Stimulated activated naive B cell treated with anti-CD40 and anti-IgM and Interleukin-4, amounts not matched to agents 10 μg/mL and 1 μg/mL and 100 μg/mL, for 72 hours (primary cell): ENCODE measurements around the gene PPFIA4.

Experiments used
- ATAC-seq, 2 donors: fragments of 150-1000 bp; cut with Tn5 transposase; replicated peaks; 2 replicates each; pipeline ENCODE4 v1.10.0; 2021; ENCODE audit warnings: moderate library complexity in 1 of 2
- DNase-seq: peaks from one replicate; pipeline ENCODE4 v3.0.0; 2021
- H3K27ac Mint-ChIP-seq: one replicate; pipeline ENCODE4 v1.8.0; 2022; ENCODE audit warnings: mild to moderate bottlenecking, mixed read lengths
- H3K27me3 Mint-ChIP-seq, 2 donors: one replicate each; pipeline ENCODE4 v1.8.0; 2022; ENCODE audit warnings: mixed read lengths in 2 of 2
- H3K36me3 Mint-ChIP-seq, 2 donors: one replicate each; pipeline ENCODE4 v1.8.0; 2022; ENCODE audit warnings: mixed read lengths in 2 of 2, mild to moderate bottlenecking in 1 of 2
- H3K4me1 Mint-ChIP-seq, 2 donors: one replicate each; pipeline ENCODE4 v1.8.0; 2022; ENCODE audit warnings: mixed read lengths in 2 of 2, mild to moderate bottlenecking in 1 of 2
- H3K4me3 Mint-ChIP-seq, 2 donors: one replicate each; pipeline ENCODE4 v1.8.0; 2022; ENCODE audit warnings: mild to moderate bottlenecking in 2 of 2, mixed read lengths in 2 of 2, moderate library complexity in 1 of 2
- H3K9me3 Mint-ChIP-seq, 2 donors: one replicate each; pipeline ENCODE4 v1.8.0; 2022; ENCODE audit warnings: mixed read lengths in 2 of 2, mild to moderate bottlenecking in 1 of 2

PPFIA4 gene

DNA sequence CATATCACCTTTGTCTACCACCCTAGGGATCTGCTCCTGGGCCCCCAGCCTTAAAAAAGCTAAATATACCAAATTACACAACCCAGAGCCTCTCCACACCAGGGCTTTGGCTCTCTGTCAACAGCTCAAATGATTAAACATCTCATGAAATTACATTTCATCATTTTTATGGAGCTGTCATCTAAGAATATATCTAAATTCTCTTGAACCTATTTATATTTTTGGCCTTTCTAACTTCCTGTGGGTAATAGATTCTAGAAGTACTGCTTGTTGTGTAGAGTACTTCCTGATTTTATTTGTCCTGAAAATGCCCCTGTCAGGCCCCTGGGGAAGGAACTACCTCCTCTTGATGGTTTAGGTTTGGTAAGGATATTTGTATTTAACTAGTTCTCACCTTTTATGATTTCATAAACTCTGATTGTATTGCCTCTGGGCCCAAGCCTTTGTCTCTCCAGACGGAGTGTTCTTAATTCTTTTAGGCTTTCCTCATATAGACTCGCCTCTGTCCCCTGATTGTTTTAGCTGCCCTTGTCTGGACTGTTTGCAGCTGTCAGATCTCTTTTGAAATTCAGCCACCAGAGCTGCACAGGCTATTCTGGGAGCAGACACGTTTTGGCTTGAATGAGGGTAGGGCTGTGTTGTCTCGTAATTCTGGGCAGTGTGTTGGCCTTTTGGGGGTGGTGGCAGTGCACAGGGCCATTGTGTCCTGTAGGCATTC is 42.9 kb downstream of the PPFIA4 start:
- Mint-ChIP-seq H3K4me3 (peak overlapping the region; percentile 26 to 71), H3K9me3 (no peaks in the 10 kb centered on the region), H3K27ac (peak overlapping the region; percentile 90), H3K36me3 (no peaks in the 10 kb centered on the region), H3K27me3 (peaks cover 19 to 23% of the 10 kb centered on the region in 2 donors), H3K4me1 (peaks cover 14 to 26% of the 10 kb centered on the region in 2 donors)
- DNase-seq (no peak), ATAC-seq (peak; percentile 75 to 87)

DNA sequence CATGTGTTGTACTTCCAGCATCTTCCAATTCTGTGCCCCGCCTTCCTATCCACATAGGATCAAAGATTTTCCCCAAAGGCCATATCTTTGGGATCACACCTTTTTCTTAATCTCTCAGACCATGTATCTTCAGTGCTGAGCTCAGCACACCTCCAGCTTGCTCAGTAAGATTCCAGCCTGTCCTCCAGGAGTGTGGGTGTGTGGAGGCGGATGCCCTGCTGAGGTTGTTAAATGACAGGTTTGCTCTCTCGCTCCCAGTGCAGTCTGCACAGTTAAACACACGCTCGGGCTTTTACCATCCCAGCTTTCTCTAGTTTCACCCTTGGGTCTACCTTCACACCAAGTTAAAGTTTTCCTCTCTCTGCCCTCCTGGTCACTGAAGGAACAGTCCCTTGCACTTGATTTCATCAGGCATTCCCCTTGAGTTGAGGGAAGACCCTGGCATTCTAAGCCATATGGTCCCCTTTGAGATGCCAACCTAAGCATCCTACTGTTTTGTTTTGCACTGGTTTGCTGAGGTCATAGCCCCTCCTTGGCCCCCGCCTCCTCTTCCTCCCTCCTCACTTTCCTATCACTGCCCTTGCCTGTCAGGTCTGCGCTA is 45.8 kb downstream of the PPFIA4 start:
- Mint-ChIP-seq H3K27me3 (peaks cover 36 to 44% of the 10 kb centered on the region in 2 donors), H3K4me3 (no peak overlapping the region), H3K36me3 (no peaks in the 10 kb centered on the region), H3K4me1 (peaks cover 22 to 33% of the 10 kb centered on the region in 2 donors), H3K9me3 (no peaks in the 10 kb centered on the region), H3K27ac (no peak overlapping the region)
- ATAC-seq, result no peak
- DNase-seq, result no peak

DNA sequence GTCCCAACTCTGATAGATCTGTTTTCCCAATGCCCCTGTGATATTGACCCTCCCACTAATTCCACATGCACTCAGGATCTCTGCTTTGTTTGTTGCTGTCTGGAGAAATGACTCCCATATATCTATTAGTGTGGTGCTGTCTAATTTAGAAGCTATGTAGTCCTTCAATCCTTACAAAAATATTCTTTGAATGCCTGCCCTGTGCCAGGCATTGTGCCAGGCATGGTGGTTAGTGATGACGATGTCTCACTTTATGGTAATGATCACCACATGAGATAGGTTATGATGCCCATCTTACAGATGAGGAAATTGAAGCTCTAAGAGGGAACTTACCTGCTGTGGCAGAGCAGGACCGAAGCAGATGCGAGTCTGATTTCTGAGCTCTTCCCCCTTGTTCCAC is 46.6 kb downstream of the PPFIA4 start:
- ATAC-seq, result no peak

DNA sequence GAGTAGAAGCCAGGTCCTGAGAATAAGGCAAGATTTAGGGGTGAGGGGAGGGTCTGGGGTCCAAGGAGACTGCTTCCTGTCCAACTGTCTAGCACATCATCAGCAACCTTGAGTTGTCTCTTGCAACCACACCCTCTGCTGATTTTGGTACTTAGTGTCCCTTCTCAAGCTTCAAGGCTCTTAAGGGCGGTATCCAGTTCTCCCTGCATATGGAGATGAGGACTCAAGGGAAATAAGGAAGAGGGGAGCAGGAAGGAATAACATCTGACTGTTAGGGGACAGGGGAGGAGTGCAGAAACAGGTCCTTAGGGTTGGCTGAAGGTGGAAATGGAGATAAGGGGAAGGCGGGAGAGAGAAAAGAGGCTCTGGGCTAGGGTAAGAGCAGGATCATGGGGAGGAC is 47.2 kb downstream of the PPFIA4 start:
- no peak for DNase-seq
- Mint-ChIP-seq H3K27me3 (peaks cover 35 to 51% of the 10 kb centered on the region in 2 donors), H3K27ac (no peak overlapping the region), H3K4me1 (peaks cover 19 to 24% of the 10 kb centered on the region in 2 donors), H3K4me3 (no peak overlapping the region), H3K9me3 (no peaks in the 10 kb centered on the region), H3K36me3 (no peaks in the 10 kb centered on the region)
- ATAC-seq, result no peak

More for the DNA sequence above, 46.6 kb downstream of the PPFIA4 start:
- Mint-ChIP-seq H3K4me3 (no peak overlapping the region), H3K9me3 (no peaks in the 10 kb centered on the region), H3K27ac (peak overlapping the region; percentile 73), H3K27me3 (peaks cover 35 to 47% of the 10 kb centered on the region in 2 donors), H3K36me3 (no peaks in the 10 kb centered on the region), H3K4me1 (peaks cover 21 to 28% of the 10 kb centered on the region in 2 donors)
- DNase-seq, result no peak

DNA sequence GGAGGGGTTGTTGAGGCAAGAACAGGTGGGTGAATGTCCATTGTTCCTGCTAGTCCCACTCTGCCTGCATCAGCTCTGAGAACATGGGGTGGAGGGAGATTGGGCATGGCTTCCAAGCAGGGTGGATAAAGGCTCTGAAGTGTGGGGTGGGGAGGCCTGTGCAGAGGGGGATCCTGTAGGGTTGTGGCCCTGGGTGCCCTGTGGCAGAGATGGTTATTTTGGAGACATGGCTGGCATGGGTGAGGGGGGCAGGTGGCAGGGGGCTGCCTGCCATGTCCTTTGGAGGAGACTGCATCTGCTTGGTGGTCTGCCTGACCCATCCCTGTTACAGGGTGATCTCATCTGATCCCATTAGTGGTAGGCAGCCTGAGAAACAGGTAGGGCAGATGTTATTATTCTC is 48.3 kb downstream of the PPFIA4 start:
- H3K27me3 Mint-ChIP-seq, result peaks cover 35 to 57% of the 10 kb centered on the region in 2 donors

DNA sequence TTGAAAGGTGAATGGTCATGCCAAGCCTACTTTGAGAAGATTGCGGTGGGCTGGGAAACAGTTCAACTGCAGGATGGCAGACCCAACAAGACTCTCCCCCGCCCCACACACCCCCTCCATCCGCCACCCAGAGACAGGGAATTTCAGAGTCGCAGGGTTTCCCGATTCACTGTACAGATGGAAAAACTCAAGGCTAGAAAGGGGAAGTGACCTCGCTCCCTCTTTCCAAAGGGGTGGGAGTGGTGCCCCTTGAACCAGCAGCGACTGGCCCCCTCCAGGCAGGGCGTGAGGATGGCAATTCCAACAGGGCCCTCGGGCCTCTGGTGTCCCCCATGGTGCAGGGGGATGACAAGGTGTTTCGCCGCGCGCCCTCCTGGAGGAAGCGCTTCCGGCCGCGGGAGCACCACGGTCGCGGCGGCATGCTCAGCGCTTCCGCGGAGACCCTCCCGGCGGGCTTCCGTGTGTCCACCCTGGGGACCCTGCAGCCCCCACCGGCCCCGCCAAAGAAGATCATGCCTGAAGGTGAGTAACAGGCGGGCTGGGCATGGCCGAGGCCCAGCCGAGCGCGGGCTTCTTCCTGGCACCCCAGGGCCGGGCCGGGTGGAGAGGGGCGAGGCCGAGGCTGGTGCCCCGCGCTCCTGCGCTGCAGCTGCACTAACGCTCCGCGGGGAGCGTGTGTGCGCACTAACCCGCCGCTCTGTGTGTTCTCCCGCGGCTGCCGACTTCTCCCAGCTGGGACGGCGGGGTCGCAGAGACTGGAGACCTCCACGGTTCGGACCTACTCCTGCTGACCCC is 49.1 kb downstream of the PPFIA4 start:
- Mint-ChIP-seq H3K27me3 (peaks cover 43 to 65% of the 10 kb centered on the region in 2 donors), H3K36me3 (no peaks in the 10 kb centered on the region), H3K27ac (no peak overlapping the region), H3K4me1 (peaks cover 11 to 14% of the 10 kb centered on the region in 2 donors), H3K4me3 (peak overlapping the region; percentile 22 to 75), H3K9me3 (no peaks in the 10 kb centered on the region)
- ATAC-seq (peak; percentile 74 to 81), DNase-seq (no peak)

More for the DNA sequence above, 48.3 kb downstream of the PPFIA4 start:
- H3K27ac Mint-ChIP-seq, result no peak overlapping the region
- H3K4me1 Mint-ChIP-seq, result peaks cover 13 to 19% of the 10 kb centered on the region in 2 donors
- DNase-seq (no peak), ATAC-seq (no peak)
- H3K36me3 Mint-ChIP-seq, result no peaks in the 10 kb centered on the region
- H3K4me3 Mint-ChIP-seq, result peak overlapping the region in 1 of 2 donors; percentile 54
- H3K9me3 Mint-ChIP-seq, result no peaks in the 10 kb centered on the region

DNA sequence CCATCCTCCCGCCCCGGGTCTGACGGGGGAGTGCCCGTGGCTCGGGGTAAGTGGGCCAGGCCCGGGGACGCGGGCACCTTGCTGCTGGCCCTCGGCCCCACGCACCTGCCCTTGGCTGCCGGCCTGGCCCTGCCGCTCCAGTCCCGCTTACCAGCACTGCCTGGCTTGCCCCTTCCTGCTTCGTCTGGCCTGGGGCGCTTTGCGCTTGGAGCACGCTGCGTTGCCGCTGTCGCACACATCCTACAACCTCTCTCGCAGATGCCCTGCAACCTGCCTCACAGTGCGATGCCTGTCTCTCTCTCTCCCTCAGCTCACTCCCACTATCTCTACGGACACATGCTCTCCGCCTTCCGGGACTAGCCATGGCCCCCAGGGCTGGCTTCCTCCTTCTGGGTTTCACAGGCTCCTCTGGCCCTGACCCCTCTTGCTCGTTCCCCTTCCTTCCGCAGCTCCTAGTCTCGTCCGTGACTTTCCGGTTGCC is 49.8 kb downstream of the PPFIA4 start:
- Mint-ChIP-seq H3K4me3 (peak overlapping the region; percentile 75 to 78), H3K27me3 (peaks cover 43 to 65% of the 10 kb centered on the region in 2 donors), H3K9me3 (no peaks in the 10 kb centered on the region), H3K27ac (no peak overlapping the region), H3K36me3 (no peaks in the 10 kb centered on the region), H3K4me1 (peaks cover 11 to 14% of the 10 kb centered on the region in 2 donors)
- ATAC-seq, result peak; percentile 56 to 57
- DNase-seq, result no peak

DNA sequence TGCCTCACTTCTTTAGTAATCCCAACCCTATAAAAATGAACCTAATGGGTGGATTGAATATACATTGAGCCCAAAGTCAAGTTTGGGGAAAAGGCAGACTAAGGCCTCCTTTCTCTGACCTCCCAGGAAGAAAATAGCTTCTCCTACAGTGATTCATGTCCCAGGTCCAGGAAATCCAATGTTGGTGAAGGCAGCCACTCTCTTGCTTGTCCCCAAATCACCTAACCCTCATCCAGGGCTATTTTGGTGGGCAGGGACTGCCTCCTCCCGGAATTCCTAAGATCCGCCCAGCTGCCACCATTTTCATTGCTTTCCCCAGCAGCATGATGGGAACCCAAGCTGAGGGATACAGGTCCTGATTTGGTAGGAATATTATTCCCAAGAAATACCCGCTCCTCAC is 51.1 kb downstream of the PPFIA4 start:
- Mint-ChIP-seq H3K27ac (no peak overlapping the region), H3K36me3 (no peaks in the 10 kb centered on the region), H3K9me3 (no peaks in the 10 kb centered on the region), H3K27me3 (peaks cover 43 to 70% of the 10 kb centered on the region in 2 donors), H3K4me3 (no peak overlapping the region), H3K4me1 (peaks cover 11 to 14% of the 10 kb centered on the region in 2 donors)
- ATAC-seq (no peak), DNase-seq (no peak)

DNA sequence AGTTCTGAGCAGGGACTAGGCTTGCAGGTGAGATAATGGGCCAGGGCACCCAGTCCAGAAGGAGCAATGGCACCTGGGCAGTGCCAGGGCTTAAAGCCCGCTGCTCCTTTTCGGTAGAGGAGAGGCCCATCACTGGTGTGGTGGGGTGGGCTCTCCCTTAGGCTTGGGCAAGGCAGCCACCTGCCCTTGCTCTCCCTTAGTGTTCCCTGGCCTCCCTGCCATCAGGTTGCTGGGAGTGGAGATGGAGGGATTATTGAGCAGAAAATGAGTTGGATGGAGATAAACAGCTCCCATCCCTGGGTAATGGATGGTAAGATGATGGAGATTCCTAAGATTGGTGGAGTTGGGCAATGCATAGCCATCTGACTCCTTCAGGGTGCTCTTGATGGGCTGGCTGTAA is 51.7 kb downstream of the PPFIA4 start:
- peaks cover 41 to 71% of the 10 kb centered on the region in 2 donors for H3K27me3 Mint-ChIP-seq
- no peaks in the 10 kb centered on the region for H3K9me3 Mint-ChIP-seq
- peaks cover 11 to 14% of the 10 kb centered on the region in 2 donors for H3K4me1 Mint-ChIP-seq
- no peak for DNase-seq
- H3K27ac Mint-ChIP-seq, result no peak overlapping the region
- H3K4me3 Mint-ChIP-seq, result no peak overlapping the region
- no peaks in the 10 kb centered on the region for H3K36me3 Mint-ChIP-seq
- no peak for ATAC-seq

DNA sequence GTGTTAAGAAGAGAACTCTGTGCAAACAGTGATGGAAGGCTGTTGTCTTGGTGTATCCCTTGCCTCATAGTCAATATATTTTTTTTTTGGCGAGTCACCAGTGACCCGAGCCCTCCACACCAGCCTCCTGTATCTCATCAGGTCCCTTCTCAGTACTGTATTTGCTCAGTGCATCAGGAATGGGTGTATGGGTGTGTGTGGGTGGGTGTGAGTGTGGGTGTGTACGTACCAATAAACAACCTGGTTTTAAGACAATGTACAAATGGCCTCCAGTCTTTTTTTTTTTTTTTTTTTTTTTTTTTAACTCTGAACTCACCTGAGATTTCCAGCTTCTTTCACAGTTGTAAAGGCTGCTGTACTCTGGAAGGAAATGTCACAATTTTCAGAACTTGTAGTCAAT is 52.2 kb downstream of the PPFIA4 start:
- Mint-ChIP-seq H3K4me1 (peaks cover 11 to 14% of the 10 kb centered on the region in 2 donors), H3K4me3 (no peak overlapping the region), H3K36me3 (no peaks in the 10 kb centered on the region), H3K9me3 (no peaks in the 10 kb centered on the region), H3K27ac (no peak overlapping the region), H3K27me3 (peaks cover 36 to 66% of the 10 kb centered on the region in 2 donors)
- no peak for ATAC-seq
- DNase-seq, result no peak

DNA sequence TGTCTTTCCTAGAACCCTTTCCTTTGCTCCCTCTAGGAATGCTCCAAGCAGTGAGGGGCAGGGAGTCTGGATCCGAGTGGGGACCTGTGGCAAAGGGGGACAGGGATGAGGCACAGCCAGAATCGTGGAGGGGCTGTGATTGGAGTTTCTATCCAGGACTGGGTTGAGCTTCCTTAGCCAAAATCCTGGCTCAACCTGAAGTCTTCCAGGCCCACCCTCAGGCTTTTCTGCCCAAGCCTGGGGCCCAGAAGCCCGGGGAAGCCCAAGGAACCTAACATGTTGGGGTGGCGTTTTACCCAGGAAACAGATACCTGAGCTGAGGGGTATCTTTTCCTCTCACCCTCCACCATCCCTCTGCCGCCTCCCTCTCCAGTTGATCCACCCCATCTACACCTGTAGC is 54.2 kb downstream of the PPFIA4 start:
- no peak overlapping the region for H3K27ac Mint-ChIP-seq
- no peaks in the 10 kb centered on the region for H3K36me3 Mint-ChIP-seq
- H3K4me1 Mint-ChIP-seq, result peaks cover 9 to 14% of the 10 kb centered on the region in 2 donors
- ATAC-seq (no peak), DNase-seq (no peak)
- H3K27me3 Mint-ChIP-seq, result peaks cover 24 to 46% of the 10 kb centered on the region in 2 donors
- H3K4me3 Mint-ChIP-seq, result no peak overlapping the region
- no peaks in the 10 kb centered on the region for H3K9me3 Mint-ChIP-seq

DNA sequence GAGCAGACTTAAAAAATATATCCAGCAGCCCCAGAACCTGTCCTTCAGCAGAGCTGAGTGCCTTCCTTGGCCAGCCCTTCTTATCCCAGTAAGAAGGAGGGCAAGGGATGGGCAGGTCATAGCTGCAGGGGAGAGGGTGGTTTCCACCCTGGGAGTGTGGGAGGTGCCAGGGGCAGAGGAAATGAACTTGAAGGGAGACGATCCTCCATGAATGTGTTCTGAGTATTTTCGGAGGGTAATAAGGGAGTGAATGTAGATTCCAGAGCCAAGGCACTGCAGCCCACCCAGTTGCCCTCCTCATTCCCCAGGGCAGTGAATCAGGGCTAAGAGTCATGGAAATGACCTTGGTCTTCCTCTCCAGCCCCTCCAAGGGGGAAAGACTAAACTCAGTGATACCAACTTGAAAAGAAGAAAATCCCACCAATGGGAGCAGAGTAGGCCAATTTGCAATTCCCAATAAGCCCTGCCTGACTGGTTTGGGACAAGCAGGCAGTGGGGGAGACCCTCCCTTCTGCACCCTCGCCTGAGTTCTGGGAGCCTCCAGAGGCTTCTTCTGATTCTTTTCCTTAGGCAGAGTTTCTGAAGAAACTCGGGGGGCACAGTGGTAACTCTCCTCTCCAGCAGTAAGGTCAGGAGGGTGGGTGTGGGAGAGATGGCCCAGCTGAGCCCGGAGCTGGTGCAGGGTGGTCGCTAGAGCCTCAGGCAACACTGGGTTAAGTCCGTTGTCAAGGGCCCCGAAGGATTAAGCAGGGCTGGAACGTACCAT is 55.4 kb downstream of the PPFIA4 start:
- Mint-ChIP-seq H3K27me3 (peaks cover 17 to 37% of the 10 kb centered on the region in 2 donors), H3K4me1 (peaks cover 3 to 6% of the 10 kb centered on the region in 2 donors), H3K9me3 (no peaks in the 10 kb centered on the region), H3K4me3 (no peak overlapping the region), H3K36me3 (no peaks in the 10 kb centered on the region), H3K27ac (peak overlapping the region; percentile 14)
- DNase-seq (no peak), ATAC-seq (no peak)

DNA sequence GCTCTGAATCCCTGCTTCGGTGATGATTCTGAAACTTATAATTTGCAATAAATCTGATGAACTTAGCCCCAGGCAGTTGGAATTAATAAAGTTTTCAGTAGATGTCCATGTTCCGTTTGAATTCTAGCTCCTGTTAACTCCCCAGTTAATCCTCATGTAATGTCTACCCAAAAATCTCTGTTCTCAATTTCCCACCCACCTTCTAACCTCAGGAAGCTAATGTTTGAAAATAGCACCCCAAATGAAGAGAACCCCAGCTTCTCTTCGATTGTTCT is 55.9 kb downstream of the PPFIA4 start:
- Mint-ChIP-seq H3K4me3 (no peak overlapping the region), H3K27ac (no peak overlapping the region), H3K9me3 (no peaks in the 10 kb centered on the region), H3K36me3 (no peaks in the 10 kb centered on the region), H3K27me3 (peaks cover 12 to 32% of the 10 kb centered on the region in 2 donors), H3K4me1 (peaks cover 3 to 6% of the 10 kb centered on the region in 2 donors)
- no peak for ATAC-seq
- no peak for DNase-seq
